ENCODE data around the gene LPAR1. TPM values are rescaled to one million over a fixed set of nuclear protein-coding genes. Genes with fewer than 3 reads are reported as not detected.
A peak's percentile ranks its signal among the peaks of the same experiment; 100 is the strongest.

LPAR1 gene
- total and polyA plus RNA-seq, 10 of the 15 experiments (the other 5 are each of a cell fraction or from before 2014, with no cell fraction given), result 3.3 to 12.9 (median 8.4) TPM

DNA sequence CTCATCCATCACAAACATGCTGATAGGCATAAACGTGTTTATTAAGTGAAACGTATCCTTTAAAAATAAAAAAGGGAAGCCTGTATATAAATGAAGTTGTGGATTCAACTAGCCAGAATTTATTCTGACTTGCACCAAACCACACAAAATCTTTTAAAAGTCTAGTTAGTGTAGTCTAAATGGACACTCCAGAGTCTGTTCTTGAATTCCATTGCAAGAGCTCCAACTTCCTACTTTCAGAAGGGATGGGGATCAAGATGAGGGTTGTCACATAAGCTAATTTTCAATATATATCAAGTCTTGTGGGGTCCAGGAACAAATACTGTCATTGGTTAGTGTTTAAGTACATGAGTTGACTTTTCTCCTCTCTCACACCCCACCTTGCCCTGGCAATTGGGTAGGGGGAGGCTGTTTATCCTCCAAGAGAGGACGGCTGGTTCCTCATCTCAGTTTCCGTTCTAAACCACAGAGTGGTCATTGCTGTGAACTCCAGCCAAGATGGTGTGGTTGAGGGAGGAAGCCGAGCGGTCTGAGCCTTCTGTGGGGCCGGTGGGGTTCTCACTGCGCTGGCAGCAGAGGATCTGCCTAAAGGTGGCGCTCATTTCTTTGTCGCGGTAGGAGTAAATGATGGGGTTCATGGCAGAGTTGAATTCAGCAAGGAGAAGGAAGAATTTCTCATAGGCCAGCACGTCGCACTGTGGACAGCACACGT, 163.2 kb downstream of the LPAR1 start:
- FAIRE-seq, result peak; percentile 69
- SMC1A ChIA-PET (ENCODE audit: uncharacterized antibody, unreplicated experiment), result no interaction called here
- 5% methylated on average over 14 of the region's 14 CpGs for WGBS (ENCODE audit: insufficient coverage, insufficient replicate concordance, low lambda C conversion rate, missing lambda C conversion rate)
- TF ChIP-seq ESRRA (IDR thresholded peaks at IDR 0.05; ENCODE audit: low read length) (no peak), SPI1 (IDR thresholded peaks at IDR 0.05; ENCODE audit: borderline replicate concordance, insufficient read depth, low read depth, low read length) (peak; percentile 58; the same call in 1 of the 2 replicates), JUND (IDR thresholded peaks at IDR 0.05; ENCODE audit: low read depth, low read length) (no peak), KDM1A (IDR thresholded peaks at IDR 0.05; ENCODE audit: borderline replicate concordance) (no peak), CBFB (IDR thresholded peaks at IDR 0.05; ENCODE audit: low read depth) (peak; percentile 91), ATF7 (IDR thresholded peaks at IDR 0.05; ENCODE audit: low read depth) (no peak), NRF1 (conservative IDR thresholded peaks at IDR 0.05; ENCODE audit: low read depth, low read length) (no peak), YY1 (IDR thresholded peaks at IDR 0.05; ENCODE audit: low read depth, low read length) (peak; percentile 61), NBN (IDR thresholded peaks at IDR 0.05) (no peak), CHD4 (IDR thresholded peaks at IDR 0.05) (no peak)
- TF ChIP-seq, protein P1, sequence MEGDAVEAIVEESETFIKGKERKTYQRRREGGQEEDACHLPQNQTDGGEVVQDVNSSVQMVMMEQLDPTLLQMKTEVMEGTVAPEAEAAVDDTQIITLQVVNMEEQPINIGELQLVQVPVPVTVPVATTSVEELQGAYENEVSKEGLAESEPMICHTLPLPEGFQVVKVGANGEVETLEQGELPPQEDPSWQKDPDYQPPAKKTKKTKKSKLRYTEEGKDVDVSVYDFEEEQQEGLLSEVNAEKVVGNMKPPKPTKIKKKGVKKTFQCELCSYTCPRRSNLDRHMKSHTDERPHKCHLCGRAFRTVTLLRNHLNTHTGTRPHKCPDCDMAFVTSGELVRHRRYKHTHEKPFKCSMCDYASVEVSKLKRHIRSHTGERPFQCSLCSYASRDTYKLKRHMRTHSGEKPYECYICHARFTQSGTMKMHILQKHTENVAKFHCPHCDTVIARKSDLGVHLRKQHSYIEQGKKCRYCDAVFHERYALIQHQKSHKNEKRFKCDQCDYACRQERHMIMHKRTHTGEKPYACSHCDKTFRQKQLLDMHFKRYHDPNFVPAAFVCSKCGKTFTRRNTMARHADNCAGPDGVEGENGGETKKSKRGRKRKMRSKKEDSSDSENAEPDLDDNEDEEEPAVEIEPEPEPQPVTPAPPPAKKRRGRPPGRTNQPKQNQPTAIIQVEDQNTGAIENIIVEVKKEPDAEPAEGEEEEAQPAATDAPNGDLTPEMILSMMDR (IDR thresholded peaks at IDR 0.05 in 2 of 3, conservative IDR thresholded peaks at IDR 0.05 in 1 of 3; ENCODE audit: control insufficient read depth in 2 of 3, extremely low read depth in 1 of 3, insufficient read depth in 1 of 3, low read depth in 3 of 3, low read length in 3 of 3), result peak; percentile 39 to 59 (median 40); a peak in 5 of 6 replicates
- TF ChIP-seq, protein P2, sequence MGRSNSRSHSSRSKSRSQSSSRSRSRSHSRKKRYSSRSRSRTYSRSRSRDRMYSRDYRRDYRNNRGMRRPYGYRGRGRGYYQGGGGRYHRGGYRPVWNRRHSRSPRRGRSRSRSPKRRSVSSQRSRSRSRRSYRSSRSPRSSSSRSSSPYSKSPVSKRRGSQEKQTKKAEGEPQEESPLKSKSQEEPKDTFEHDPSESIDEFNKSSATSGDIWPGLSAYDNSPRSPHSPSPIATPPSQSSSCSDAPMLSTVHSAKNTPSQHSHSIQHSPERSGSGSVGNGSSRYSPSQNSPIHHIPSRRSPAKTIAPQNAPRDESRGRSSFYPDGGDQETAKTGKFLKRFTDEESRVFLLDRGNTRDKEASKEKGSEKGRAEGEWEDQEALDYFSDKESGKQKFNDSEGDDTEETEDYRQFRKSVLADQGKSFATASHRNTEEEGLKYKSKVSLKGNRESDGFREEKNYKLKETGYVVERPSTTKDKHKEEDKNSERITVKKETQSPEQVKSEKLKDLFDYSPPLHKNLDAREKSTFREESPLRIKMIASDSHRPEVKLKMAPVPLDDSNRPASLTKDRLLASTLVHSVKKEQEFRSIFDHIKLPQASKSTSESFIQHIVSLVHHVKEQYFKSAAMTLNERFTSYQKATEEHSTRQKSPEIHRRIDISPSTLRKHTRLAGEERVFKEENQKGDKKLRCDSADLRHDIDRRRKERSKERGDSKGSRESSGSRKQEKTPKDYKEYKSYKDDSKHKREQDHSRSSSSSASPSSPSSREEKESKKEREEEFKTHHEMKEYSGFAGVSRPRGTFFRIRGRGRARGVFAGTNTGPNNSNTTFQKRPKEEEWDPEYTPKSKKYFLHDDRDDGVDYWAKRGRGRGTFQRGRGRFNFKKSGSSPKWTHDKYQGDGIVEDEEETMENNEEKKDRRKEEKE (IDR thresholded peaks at IDR 0.05), result no peak
- TF ChIP-seq, protein P3, sequence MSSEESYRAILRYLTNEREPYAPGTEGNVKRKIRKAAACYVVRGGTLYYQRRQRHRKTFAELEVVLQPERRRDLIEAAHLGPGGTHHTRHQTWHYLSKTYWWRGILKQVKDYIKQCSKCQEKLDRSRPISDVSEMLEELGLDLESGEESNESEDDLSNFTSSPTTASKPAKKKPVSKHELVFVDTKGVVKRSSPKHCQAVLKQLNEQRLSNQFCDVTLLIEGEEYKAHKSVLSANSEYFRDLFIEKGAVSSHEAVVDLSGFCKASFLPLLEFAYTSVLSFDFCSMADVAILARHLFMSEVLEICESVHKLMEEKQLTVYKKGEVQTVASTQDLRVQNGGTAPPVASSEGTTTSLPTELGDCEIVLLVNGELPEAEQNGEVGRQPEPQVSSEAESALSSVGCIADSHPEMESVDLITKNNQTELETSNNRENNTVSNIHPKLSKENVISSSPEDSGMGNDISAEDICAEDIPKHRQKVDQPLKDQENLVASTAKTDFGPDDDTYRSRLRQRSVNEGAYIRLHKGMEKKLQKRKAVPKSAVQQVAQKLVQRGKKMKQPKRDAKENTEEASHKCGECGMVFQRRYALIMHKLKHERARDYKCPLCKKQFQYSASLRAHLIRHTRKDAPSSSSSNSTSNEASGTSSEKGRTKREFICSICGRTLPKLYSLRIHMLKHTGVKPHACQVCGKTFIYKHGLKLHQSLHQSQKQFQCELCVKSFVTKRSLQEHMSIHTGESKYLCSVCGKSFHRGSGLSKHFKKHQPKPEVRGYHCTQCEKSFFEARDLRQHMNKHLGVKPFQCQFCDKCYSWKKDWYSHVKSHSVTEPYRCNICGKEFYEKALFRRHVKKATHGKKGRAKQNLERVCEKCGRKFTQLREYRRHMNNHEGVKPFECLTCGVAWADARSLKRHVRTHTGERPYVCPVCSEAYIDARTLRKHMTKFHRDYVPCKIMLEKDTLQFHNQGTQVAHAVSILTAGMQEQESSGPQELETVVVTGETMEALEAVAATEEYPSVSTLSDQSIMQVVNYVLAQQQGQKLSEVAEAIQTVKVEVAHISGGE (CRISPR knock-in tag; IDR thresholded peaks at IDR 0.05), result no peak
- TF ChIP-seq, protein P4, sequence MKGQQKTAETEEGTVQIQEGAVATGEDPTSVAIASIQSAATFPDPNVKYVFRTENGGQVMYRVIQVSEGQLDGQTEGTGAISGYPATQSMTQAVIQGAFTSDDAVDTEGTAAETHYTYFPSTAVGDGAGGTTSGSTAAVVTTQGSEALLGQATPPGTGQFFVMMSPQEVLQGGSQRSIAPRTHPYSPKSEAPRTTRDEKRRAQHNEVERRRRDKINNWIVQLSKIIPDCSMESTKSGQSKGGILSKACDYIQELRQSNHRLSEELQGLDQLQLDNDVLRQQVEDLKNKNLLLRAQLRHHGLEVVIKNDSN (IDR thresholded peaks at IDR 0.05; ENCODE audit: borderline replicate concordance, extremely low read length, insufficient read depth, low read depth, low read length), result no peak

More for the DNA sequence above, 163.2 kb downstream of the LPAR1 start:
- ChIA-PET RAD21 (ENCODE audit: unreplicated experiment) (no interaction called here), CTCF (interaction anchor here (1.0 kb wide), 1 partner anchor 33 kb away, joined by 4 read pairs; no protein-coding TSS in a partner anchor), POLR2A (no interaction called here)
- Histone ChIP-seq H3K4me2 (ENCODE audit: control insufficient read depth, insufficient read depth) (peak overlapping the region; percentile 7; the same call in 1 of the 2 replicates), H3K27ac (ENCODE audit: control insufficient read depth, insufficient read depth) (no peak overlapping the region), H3K9me3 (replicated peaks; ENCODE audit: control insufficient read depth, insufficient read depth, low read length) (no peaks in the 10 kb centered on the region; the same call in 1 of the 3 replicates), H3K4me3 (no peak overlapping the region), H3K9ac (ENCODE audit: control insufficient read depth, insufficient read depth, low read length) (no peak overlapping the region), H2AFZ (ENCODE audit: control insufficient read depth, low read depth, low read length) (no peak overlapping the region), H4K20me1 (ENCODE audit: control insufficient read depth, insufficient read depth) (no peaks in the 10 kb centered on the region), H3K27me3 (replicated peaks in 1 of 2; ENCODE audit: control insufficient read depth in 2 of 2, insufficient read depth in 2 of 2, low read length in 1 of 2) (no peaks in the 10 kb centered on the region), H3K4me1 (ENCODE audit: control insufficient read depth, insufficient read depth, low read length) (peaks cover 4% of the 10 kb centered on the region; the same call in 1 of the 2 replicates), H3K79me2 (ENCODE audit: control insufficient read depth, insufficient read depth, low read length) (no peaks in the 10 kb centered on the region), H3K36me3 (ENCODE audit: control insufficient read depth in 2 of 2, insufficient read depth in 2 of 2, low read length in 1 of 2) (no peaks in the 10 kb centered on the region)
- in situ Hi-C loops (cut with MboI), result no loop called here
- ATAC-seq (peak; percentile 95), DNase-seq (ENCODE audit: low read depth, low spot score) (peak; percentile 48)
- intact Hi-C loops (cut with micrococcal nuclease; ENCODE audit: unreplicated experiment), result loop anchor here (1.0 to 10.0 kb wide), 3 partner anchors 162 to 424 kb away; partner anchors contain the start of gene LPAR1
- no TSS peak for BruUV-seq (replicated peaks)

All from GM12878 (cell line).